Measurements from ENCODE around the gene HNRNPD. TPM values are rescaled to one million over a fixed set of nuclear protein-coding genes. Genes with fewer than 3 reads are reported as not detected.

Gene HNRNPD
- total and polyA plus RNA-seq, 2 of the 8 experiments (the other 6 are each of a cell fraction or from before 2014, with no cell fraction given): 118 to 646 TPM

DNA sequence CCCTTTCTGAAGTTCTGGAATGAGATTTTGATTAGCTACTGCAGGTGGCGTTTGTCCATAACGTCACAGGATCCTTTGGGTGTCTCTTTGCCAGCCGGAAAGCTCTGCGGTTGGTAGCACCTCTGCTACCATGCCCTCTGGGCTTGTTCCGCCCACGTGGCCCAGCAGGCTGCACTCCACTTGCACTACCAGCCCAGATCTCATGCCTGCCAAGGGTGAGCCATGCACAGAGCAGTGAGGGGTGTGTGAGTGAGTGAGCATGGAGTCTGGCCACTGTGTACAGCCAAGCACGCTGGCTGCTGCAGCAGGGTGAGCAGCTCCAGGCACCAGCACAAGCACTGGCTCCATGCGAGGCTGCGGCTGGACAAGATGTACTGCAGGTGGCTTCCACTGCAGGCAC, 6.6 kb upstream of the HNRNPD start (continued):
- TF ChIP-seq TEAD4 (IDR thresholded peaks at IDR 0.05; ENCODE audit: low read depth, low read length) (no peak), BRCA1 (IDR thresholded peaks at IDR 0.05; ENCODE audit: low read depth, low read length) (no peak), POU5F1 (IDR thresholded peaks at IDR 0.05; ENCODE audit: low read depth, low read length) (no peak), CREB1 (IDR thresholded peaks at IDR 0.05) (no peak), GTF2F1 (IDR thresholded peaks at IDR 0.05; ENCODE audit: borderline replicate concordance, low read depth, low read length) (no peak), CHD7 (IDR thresholded peaks at IDR 0.05; ENCODE audit: insufficient replicate concordance, low read length) (no peak), E2F6 (IDR thresholded peaks at IDR 0.05) (no peak), EGR1 (IDR thresholded peaks at IDR 0.05; ENCODE audit: borderline replicate concordance, low read depth, low read length) (no peak)

Data from H1 (cell line).